ENCODE results near the gene RAB8A. TPM values are rescaled to one million over a fixed set of nuclear protein-coding genes. Genes with fewer than 3 reads are reported as not detected.
"Not testable (repeated sequence)": the region's sequence is repeated elsewhere in the genome, so short reads cannot be mapped to it uniquely, and the experiment has no call there.

RAB8A gene
- total and polyA plus RNA-seq, 9 donors: 17.5 to 59.1 (median 40.9) TPM

- Histone ChIP-seq H3K4me1 (ENCODE audit: control insufficient read depth, insufficient read depth, low read length) (peaks cover 15% of the 10 kb centered on the region), H3K4me3 (ENCODE audit: low read length) (no peak overlapping the region), H3K36me3 (ENCODE audit: control insufficient read depth, insufficient read depth, low read length) (peaks cover 92% of the 10 kb centered on the region), H3K27me3 (ENCODE audit: control insufficient read depth, insufficient read depth, low read length) (no peaks in the 10 kb centered on the region), H3K9me3 (replicated peaks; ENCODE audit: control insufficient read depth, low read depth, low read length) (no peaks in the 10 kb centered on the region), H3K27ac (ENCODE audit: low read length) (no peak overlapping the region)
- WGBS (ENCODE audit: insufficient coverage): 90% methylated on average over 4 of the region's 13 CpGs
- DNase-seq: no peak
These were observed 19.9 kb upstream of the RAB8A start for GRCh38 chr19:16091546-16092475.

GRCh38 chr19:16094360-16095070 lies 17.2 kb upstream of the RAB8A start:
- WGBS (ENCODE audit: insufficient coverage): 93% methylated on average over 6 of the region's 10 CpGs
- no peak overlapping the region for H3K4me3 ChIP-seq (ENCODE audit: low read length)
- no peak for DNase-seq
- no peak overlapping the region for H3K27ac ChIP-seq (ENCODE audit: low read length)
- H3K27me3 ChIP-seq (ENCODE audit: control insufficient read depth, insufficient read depth, low read length): no peaks in the 10 kb centered on the region
- peaks cover under 1% of the 10 kb centered on the region for H3K4me1 ChIP-seq (ENCODE audit: control insufficient read depth, insufficient read depth, low read length)
- H3K36me3 ChIP-seq (ENCODE audit: control insufficient read depth, insufficient read depth, low read length): peaks cover 85% of the 10 kb centered on the region
- H3K9me3 ChIP-seq (replicated peaks; ENCODE audit: control insufficient read depth, low read depth, low read length): no peaks in the 10 kb centered on the region

- H3K36me3 ChIP-seq (ENCODE audit: control insufficient read depth, insufficient read depth, low read length): peaks cover 84% of the 10 kb centered on the region
- WGBS (ENCODE audit: insufficient coverage): 81% methylated on average over 13 of the region's 13 CpGs
- no peaks in the 10 kb centered on the region for H3K9me3 ChIP-seq (replicated peaks; ENCODE audit: control insufficient read depth, low read depth, low read length)
- no peaks in the 10 kb centered on the region for H3K27me3 ChIP-seq (ENCODE audit: control insufficient read depth, insufficient read depth, low read length)
- no peak overlapping the region for H3K4me3 ChIP-seq (ENCODE audit: low read length)
- no peaks in the 10 kb centered on the region for H3K4me1 ChIP-seq (ENCODE audit: control insufficient read depth, insufficient read depth, low read length)
- H3K27ac ChIP-seq (ENCODE audit: low read length): no peak overlapping the region
- no peak for DNase-seq
These were observed 16.6 kb upstream of the RAB8A start for GRCh38 chr19:16095071-16095571.

GRCh38 chr19:16096280-16096855 lies 15.3 kb upstream of the RAB8A start:
- Histone ChIP-seq H3K27me3 (ENCODE audit: control insufficient read depth, insufficient read depth, low read length) (no peaks in the 10 kb centered on the region), H3K4me1 (ENCODE audit: control insufficient read depth, insufficient read depth, low read length) (no peaks in the 10 kb centered on the region), H3K27ac (ENCODE audit: low read length) (no peak overlapping the region), H3K4me3 (ENCODE audit: low read length) (no peak overlapping the region), H3K9me3 (replicated peaks; ENCODE audit: control insufficient read depth, low read depth, low read length) (no peaks in the 10 kb centered on the region), H3K36me3 (ENCODE audit: control insufficient read depth, insufficient read depth, low read length) (peaks cover 81% of the 10 kb centered on the region)
- no peak for DNase-seq
- WGBS (ENCODE audit: insufficient coverage): no CpG with 5 or more reads among the region's 10 CpGs

GRCh38 chr19:16098416-16098768 lies 13.3 kb upstream of the RAB8A start:
- Histone ChIP-seq H3K27ac (ENCODE audit: low read length) (no peak overlapping the region), H3K4me3 (ENCODE audit: low read length) (no peak overlapping the region), H3K4me1 (ENCODE audit: control insufficient read depth, insufficient read depth, low read length) (no peaks in the 10 kb centered on the region), H3K27me3 (ENCODE audit: control insufficient read depth, insufficient read depth, low read length) (no peaks in the 10 kb centered on the region), H3K36me3 (ENCODE audit: control insufficient read depth, insufficient read depth, low read length) (peaks cover 73% of the 10 kb centered on the region), H3K9me3 (replicated peaks; ENCODE audit: control insufficient read depth, low read depth, low read length) (no peaks in the 10 kb centered on the region)
- WGBS (ENCODE audit: insufficient coverage): 93% methylated on average over 4 of the region's 6 CpGs
- DNase-seq: no peak

DNA sequence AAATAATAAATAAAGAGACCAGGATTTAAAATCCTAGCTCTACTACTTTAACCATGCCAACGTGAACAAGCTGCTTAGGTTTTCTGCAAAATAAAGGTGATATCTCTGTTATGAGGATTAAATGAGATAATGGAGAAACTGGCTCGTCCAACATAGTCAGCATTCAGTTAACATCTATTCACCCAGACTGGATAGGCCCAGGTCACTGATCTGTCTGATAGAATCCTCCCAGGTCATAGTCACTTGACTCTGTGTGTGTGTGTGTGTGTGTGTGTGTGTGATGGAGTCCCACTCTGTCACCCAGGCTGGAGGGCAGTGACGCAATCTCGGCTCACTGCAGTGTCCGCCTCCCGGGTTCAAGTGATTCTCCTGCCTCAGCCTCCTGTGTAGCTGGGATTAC lies 12.9 kb upstream of the RAB8A start:
- no peak overlapping the region for H3K27ac ChIP-seq (ENCODE audit: low read length)
- no peaks in the 10 kb centered on the region for H3K27me3 ChIP-seq (ENCODE audit: control insufficient read depth, insufficient read depth, low read length)
- H3K36me3 ChIP-seq (ENCODE audit: control insufficient read depth, insufficient read depth, low read length): peaks cover 73% of the 10 kb centered on the region
- WGBS (ENCODE audit: insufficient coverage): no CpG with 5 or more reads among the region's 6 CpGs
- H3K9me3 ChIP-seq (replicated peaks; ENCODE audit: control insufficient read depth, low read depth, low read length): no peaks in the 10 kb centered on the region
- H3K4me3 ChIP-seq (ENCODE audit: low read length): no peak overlapping the region
- DNase-seq: no peak
- no peaks in the 10 kb centered on the region for H3K4me1 ChIP-seq (ENCODE audit: control insufficient read depth, insufficient read depth, low read length)

DNA sequence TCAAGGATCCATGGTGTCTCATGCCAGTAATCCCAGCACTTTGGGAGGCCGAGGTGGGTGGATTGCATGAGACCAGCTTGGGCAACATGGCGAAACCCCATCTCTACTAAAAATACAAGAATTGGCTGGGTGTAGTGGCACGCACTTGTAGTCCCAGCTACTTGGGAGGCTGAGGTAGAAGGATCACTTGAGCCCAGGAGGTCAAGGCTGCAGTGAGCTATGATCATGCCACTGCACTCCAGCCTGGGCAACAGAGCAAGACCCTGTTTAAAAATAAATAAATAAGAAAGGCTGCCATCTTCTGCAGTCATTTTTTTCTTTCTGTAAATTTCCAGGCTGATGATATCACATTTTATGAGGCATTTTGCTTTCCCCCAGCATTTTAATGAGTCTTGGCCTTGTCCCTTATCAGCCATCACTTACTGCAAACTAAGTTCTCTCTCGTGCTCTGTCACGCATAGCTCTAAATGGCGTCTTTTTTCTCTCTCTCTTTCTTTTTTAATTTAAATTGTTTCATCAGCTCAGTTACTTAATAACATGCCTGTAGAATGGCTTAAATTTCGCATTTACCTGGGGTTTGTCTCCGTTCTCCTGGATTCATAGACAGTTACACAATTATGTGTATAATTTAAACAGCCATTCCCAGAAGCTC lies 12.2 kb upstream of the RAB8A start:
- not testable (repeated sequence) for H3K4me3 ChIP-seq (ENCODE audit: low read length); H3K4me1 ChIP-seq (ENCODE audit: control insufficient read depth, insufficient read depth, low read length); H3K27me3 ChIP-seq (ENCODE audit: control insufficient read depth, insufficient read depth, low read length); H3K9me3 ChIP-seq (replicated peaks; ENCODE audit: control insufficient read depth, low read depth, low read length); DNase-seq; H3K27ac ChIP-seq (ENCODE audit: low read length)
- WGBS (ENCODE audit: insufficient coverage): no CpG with 5 or more reads among the region's 8 CpGs
- peaks cover 68% of the 10 kb centered on the region for H3K36me3 ChIP-seq (ENCODE audit: control insufficient read depth, insufficient read depth, low read length)

- Histone ChIP-seq H3K27me3 (ENCODE audit: control insufficient read depth, insufficient read depth, low read length) (no peaks in the 10 kb centered on the region), H3K4me1 (ENCODE audit: control insufficient read depth, insufficient read depth, low read length) (no peaks in the 10 kb centered on the region), H3K27ac (ENCODE audit: low read length) (no peak overlapping the region), H3K36me3 (ENCODE audit: control insufficient read depth, insufficient read depth, low read length) (peaks cover 63% of the 10 kb centered on the region), H3K9me3 (replicated peaks; ENCODE audit: control insufficient read depth, low read depth, low read length) (no peaks in the 10 kb centered on the region), H3K4me3 (ENCODE audit: low read length) (no peak overlapping the region)
- WGBS (ENCODE audit: insufficient coverage): 100% methylated on average over 4 of the region's 4 CpGs
- DNase-seq: no peak
These were observed 11.2 kb upstream of the RAB8A start for GRCh38 chr19:16100524-16100923.

- WGBS (ENCODE audit: insufficient coverage): 94% methylated on average over 3 of the region's 6 CpGs
- H3K4me1 ChIP-seq (ENCODE audit: control insufficient read depth, insufficient read depth, low read length): no peaks in the 10 kb centered on the region
- H3K36me3 ChIP-seq (ENCODE audit: control insufficient read depth, insufficient read depth, low read length): peaks cover 29% of the 10 kb centered on the region
- H3K27me3 ChIP-seq (ENCODE audit: control insufficient read depth, insufficient read depth, low read length): no peaks in the 10 kb centered on the region
- no peak overlapping the region for H3K27ac ChIP-seq (ENCODE audit: low read length)
- H3K9me3 ChIP-seq (replicated peaks; ENCODE audit: control insufficient read depth, low read depth, low read length): no peaks in the 10 kb centered on the region
- DNase-seq: no peak
- H3K4me3 ChIP-seq (ENCODE audit: low read length): no peak overlapping the region
These were observed 7.0 kb upstream of the RAB8A start for GRCh38 chr19:16104722-16105121.

DNA sequence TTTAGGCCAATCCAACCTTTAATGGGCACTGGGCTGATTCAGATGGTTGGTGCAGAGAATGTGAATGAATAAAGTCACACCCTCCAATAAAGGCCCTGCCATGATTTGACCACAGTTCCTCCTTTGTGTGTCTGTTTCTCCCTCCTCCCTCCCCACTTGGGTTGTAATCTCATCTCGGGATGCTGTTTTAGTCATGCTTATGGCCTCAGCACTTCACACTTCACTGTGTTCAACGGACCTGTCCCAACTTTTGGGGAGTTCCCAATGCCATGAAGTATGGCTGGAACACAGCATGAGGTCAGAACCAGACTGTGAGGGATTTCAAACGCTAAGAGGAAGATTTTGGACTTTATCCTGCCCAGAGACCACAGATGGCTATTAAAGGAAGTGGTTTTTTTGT lies 5.6 kb upstream of the RAB8A start:
- no peaks in the 10 kb centered on the region for H3K9me3 ChIP-seq (replicated peaks; ENCODE audit: control insufficient read depth, low read depth, low read length)
- peaks cover 23% of the 10 kb centered on the region for H3K36me3 ChIP-seq (ENCODE audit: control insufficient read depth, insufficient read depth, low read length)
- H3K4me1 ChIP-seq (ENCODE audit: control insufficient read depth, insufficient read depth, low read length): peaks cover 4% of the 10 kb centered on the region
- DNase-seq: no peak
- no peaks in the 10 kb centered on the region for H3K27me3 ChIP-seq (ENCODE audit: control insufficient read depth, insufficient read depth, low read length)
- WGBS (ENCODE audit: insufficient coverage): 0% methylated on average over 3 of the region's 3 CpGs
- H3K27ac ChIP-seq (ENCODE audit: low read length): no peak overlapping the region
- no peak overlapping the region for H3K4me3 ChIP-seq (ENCODE audit: low read length)

All from muscle of leg (tissue), 11 donors.